ENCODE results near the gene ST3GAL6. TPM values are rescaled to one million over a fixed set of nuclear protein-coding genes. Genes with fewer than 3 reads are reported as not detected.

Gene ST3GAL6
- total RNA-seq, 2 experiments from 2014 or later, result 0.44 to 0.45 TPM

GRCh38 chr3:98743071-98743470, 20.1 kb upstream of the ST3GAL6 start:
- no peak for TF ChIP-seq CTCF (IDR thresholded peaks at IDR 0.05)
- Mint-ChIP-seq H3K4me3 (no peak overlapping the region), H3K36me3 (ENCODE audit: low read depth) (no peaks in the 10 kb centered on the region), H3K27ac (no peak overlapping the region), H3K4me1 (ENCODE audit: low read depth) (no peaks in the 10 kb centered on the region), H3K27me3 (peaks cover 20% of the 10 kb centered on the region), H3K9me3 (no peaks in the 10 kb centered on the region)
- H3K27ac ChIP-seq (ENCODE audit: low read depth in 1 of 2, low read length in 2 of 2), result no peak overlapping the region
- ChIA-PET POLR2A (no interaction called here), CTCF (no interaction called here)
- no peaks in the 10 kb centered on the region for H3K36me3 ChIP-seq (ENCODE audit: insufficient read depth, low read length)
- H3K4me1 ChIP-seq (ENCODE audit: insufficient read depth, low read length), result no peaks in the 10 kb centered on the region
- no peak for ATAC-seq (ENCODE audit: poor library complexity)
- no peak overlapping the region for H3K4me3 ChIP-seq (ENCODE audit: low read length)
- H3K9me3 ChIP-seq (ENCODE audit: control insufficient read depth in 1 of 2, insufficient read depth in 1 of 2, low read length in 2 of 2), result no peaks in the 10 kb centered on the region
- DNase-seq, result no peak
- intact Hi-C loops (cut with DNase I, micrococcal nuclease), result no loop called here
- H3K27me3 ChIP-seq (ENCODE audit: control insufficient read depth in 1 of 2, insufficient read depth in 2 of 2, low read length in 2 of 2), result peaks cover 0 to 2% of the 10 kb centered on the region in 2 experiments

- Histone ChIP-seq H3K4me1 (ENCODE audit: insufficient read depth, low read length) (no peaks in the 10 kb centered on the region), H3K36me3 (ENCODE audit: insufficient read depth, low read length) (no peaks in the 10 kb centered on the region), H3K27me3 (ENCODE audit: control insufficient read depth in 1 of 2, insufficient read depth in 2 of 2, low read length in 2 of 2) (peaks cover 0 to 6% of the 10 kb centered on the region in 2 experiments), H3K27ac (ENCODE audit: low read depth in 1 of 2, low read length in 2 of 2) (no peak overlapping the region), H3K4me3 (ENCODE audit: low read length) (no peak overlapping the region), H3K9me3 (ENCODE audit: control insufficient read depth in 1 of 2, insufficient read depth in 1 of 2, low read length in 2 of 2) (no peaks in the 10 kb centered on the region)
- TF ChIP-seq CTCF (IDR thresholded peaks at IDR 0.05), result no peak
- H3K4me1 Mint-ChIP-seq (ENCODE audit: low read depth), result no peaks in the 10 kb centered on the region
- H3K4me3 Mint-ChIP-seq, result no peak overlapping the region
- peaks cover 19% of the 10 kb centered on the region for H3K27me3 Mint-ChIP-seq
- intact Hi-C loops (cut with DNase I, micrococcal nuclease), result no loop called here
- POLR2A ChIA-PET, result no interaction called here
- H3K9me3 Mint-ChIP-seq, result no peaks in the 10 kb centered on the region
- no peak overlapping the region for H3K27ac Mint-ChIP-seq
- no peak for ATAC-seq (ENCODE audit: poor library complexity)
- CTCF ChIA-PET, result no interaction called here
- DNase-seq, result no peak
- H3K36me3 Mint-ChIP-seq (ENCODE audit: low read depth), result no peaks in the 10 kb centered on the region
Observed at GRCh38 chr3:98744283-98744682, 18.9 kb upstream of the ST3GAL6 start.

GRCh38 chr3:98745718-98746117, 17.4 kb upstream of the ST3GAL6 start:
- H3K27ac Mint-ChIP-seq, result no peak overlapping the region
- no peak for ATAC-seq (ENCODE audit: poor library complexity)

More at GRCh38 chr3:98745718-98746117, 17.4 kb upstream of the ST3GAL6 start:
- Histone ChIP-seq H3K4me3 (ENCODE audit: low read length) (no peak overlapping the region), H3K27ac (ENCODE audit: low read depth in 1 of 2, low read length in 2 of 2) (no peak overlapping the region), H3K36me3 (ENCODE audit: insufficient read depth, low read length) (no peaks in the 10 kb centered on the region), H3K4me1 (ENCODE audit: insufficient read depth, low read length) (no peaks in the 10 kb centered on the region), H3K9me3 (ENCODE audit: control insufficient read depth in 1 of 2, insufficient read depth in 1 of 2, low read length in 2 of 2) (no peaks in the 10 kb centered on the region), H3K27me3 (ENCODE audit: control insufficient read depth in 1 of 2, insufficient read depth in 2 of 2, low read length in 2 of 2) (peaks cover 0 to 6% of the 10 kb centered on the region in 2 experiments)
- Mint-ChIP-seq H3K4me3 (no peak overlapping the region), H3K9me3 (no peaks in the 10 kb centered on the region), H3K27me3 (peaks cover 22% of the 10 kb centered on the region), H3K4me1 (ENCODE audit: low read depth) (no peaks in the 10 kb centered on the region), H3K36me3 (ENCODE audit: low read depth) (no peaks in the 10 kb centered on the region)
- intact Hi-C loops (cut with DNase I, micrococcal nuclease), result no loop called here
- DNase-seq, result no peak
- CTCF ChIA-PET, result no interaction called here
- POLR2A ChIA-PET, result no interaction called here
- no peak for TF ChIP-seq CTCF (IDR thresholded peaks at IDR 0.05)

Data from CD4-positive, alpha-beta T cell (primary cell).